A172 (cell line): ENCODE data around the gene ANO8. TPM values are rescaled to one million over a fixed set of nuclear protein-coding genes. Genes with fewer than 3 reads are reported as not detected.

Experiments used
- DNase-seq: peaks from one replicate; pipeline ENCODE4 v3.0.0-alpha.2; 2015; ENCODE audit warnings: low spot score
- total RNA-seq: library from RNA; depleted of rRNA; stranded (reverse); fragments of >200 nt; shearing (Covaris generic); gene quantifications from 2 replicates; pipeline ENCODE4 v1.2.3, GENCODE V29; 2014

ANO8 gene
- total RNA-seq, 1 experiment from 2014 or later = 4.2 TPM

GRCh38 chr19:17328517-17329365, 5.9 kb downstream of the ANO8 start:
- DNase-seq = no peak

GRCh38 chr19:17327654-17328516, 6.8 kb downstream of the ANO8 start:
- DNase-seq = no peak

GRCh38 chr19:17327068-17327653, 7.5 kb downstream of the ANO8 start:
- DNase-seq = no peak

GRCh38 chr19:17326595-17326966, 8.1 kb downstream of the ANO8 start:
- no peak for DNase-seq

- no peak for DNase-seq
Measured at GRCh38 chr19:17325881-17326594, 8.6 kb downstream of the ANO8 start.

- DNase-seq = no peak
Measured at GRCh38 chr19:17325133-17325532, 9.5 kb downstream of the ANO8 start.

- no peak for DNase-seq
Measured at GRCh38 chr19:17324357-17325114, 10.1 kb downstream of the ANO8 start.

GRCh38 chr19:17323964-17324332, 10.7 kb downstream of the ANO8 start:
- DNase-seq = no peak

GRCh38 chr19:17323300-17323963, 11.2 kb downstream of the ANO8 start:
- DNase-seq = no peak

- no peak for DNase-seq
Measured at GRCh38 chr19:17322854-17323253, 11.8 kb downstream of the ANO8 start.

GRCh38 chr19:17321655-17322489, 12.8 kb downstream of the ANO8 start:
- no peak for DNase-seq

- no peak for DNase-seq
Measured at GRCh38 chr19:17320435-17320834, 14.2 kb downstream of the ANO8 start.

GRCh38 chr19:17319473-17320238, 15.0 kb downstream of the ANO8 start:
- DNase-seq = no peak

GRCh38 chr19:17318966-17319365, 15.7 kb downstream of the ANO8 start:
- no peak for DNase-seq

GRCh38 chr19:17314007-17314593, 20.6 kb downstream of the ANO8 start:
- no peak for DNase-seq

- no peak for DNase-seq
Measured at GRCh38 chr19:17312189-17313113, 22.2 kb downstream of the ANO8 start.

GRCh38 chr19:17311455-17312188, 23.0 kb downstream of the ANO8 start:
- DNase-seq = peak; percentile 93
